ENCODE measurements around the gene SRRD.
"Not testable (repeated sequence)": the region's sequence is repeated elsewhere in the genome, so short reads cannot be mapped to it uniquely, and the experiment has no call there.

SRRD gene

DNA sequence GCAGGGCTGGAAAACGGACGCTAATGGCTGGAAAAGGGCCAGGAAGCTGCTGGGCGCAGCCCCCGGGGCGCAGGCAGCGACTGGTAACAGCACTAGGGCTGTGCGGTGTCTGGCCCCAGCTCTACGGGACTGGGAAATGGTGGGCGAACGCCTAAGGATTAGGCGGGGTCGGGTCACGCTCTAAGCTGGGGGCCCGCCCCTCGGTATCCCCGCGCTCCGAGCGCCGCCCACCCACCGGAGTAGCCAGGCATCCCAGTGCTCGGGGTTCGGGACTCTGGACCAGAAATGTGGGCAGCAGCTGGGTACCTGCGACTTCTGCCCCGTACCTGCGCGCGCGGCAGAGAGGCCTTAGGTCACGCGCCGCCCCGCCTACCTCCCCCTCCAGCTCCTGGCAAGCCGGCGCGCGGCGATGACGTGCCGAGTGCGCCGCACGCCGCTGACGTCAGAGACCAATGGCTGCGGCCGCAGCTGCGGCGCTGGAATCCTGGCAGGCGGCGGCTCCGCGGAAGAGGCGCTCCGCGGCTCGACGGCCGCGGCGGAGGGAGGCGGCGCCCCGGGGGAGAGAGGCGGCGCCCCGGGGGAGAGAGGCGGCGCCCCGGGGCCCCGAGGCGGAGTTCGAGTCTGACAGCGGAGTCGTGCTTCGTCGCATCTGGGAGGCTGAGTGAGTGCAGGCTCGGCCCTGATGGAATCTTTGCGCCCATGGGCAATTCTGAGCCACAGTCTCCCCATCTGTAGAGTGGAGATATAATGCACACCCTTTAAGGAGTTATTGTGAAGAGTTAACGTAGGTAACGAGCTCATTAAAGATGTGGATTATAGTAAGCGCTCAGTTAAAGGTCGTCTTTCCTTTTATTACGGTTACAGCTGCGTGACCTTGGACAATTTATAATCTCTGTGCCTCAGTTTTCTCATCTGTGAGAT is at the start of gene SRRD, which contains the start of gene HPS4:
Gene SRRD, plus strand, starts transcription at position 439 of the 921 bp plus-strand sequence. Its CDS starts 14 bp downstream, at position 453.
Gene HPS4, minus strand, starts transcription at position 345 of the 921 bp plus-strand sequence. CDS start 2,021 bp downstream, outside the sequence.
- peak; percentile 85 for DNase-seq

- DNase-seq: no peak
Observed at GRCh38 chr22:26435327-26436093, 48.2 kb upstream of the SRRD start.

DNA sequence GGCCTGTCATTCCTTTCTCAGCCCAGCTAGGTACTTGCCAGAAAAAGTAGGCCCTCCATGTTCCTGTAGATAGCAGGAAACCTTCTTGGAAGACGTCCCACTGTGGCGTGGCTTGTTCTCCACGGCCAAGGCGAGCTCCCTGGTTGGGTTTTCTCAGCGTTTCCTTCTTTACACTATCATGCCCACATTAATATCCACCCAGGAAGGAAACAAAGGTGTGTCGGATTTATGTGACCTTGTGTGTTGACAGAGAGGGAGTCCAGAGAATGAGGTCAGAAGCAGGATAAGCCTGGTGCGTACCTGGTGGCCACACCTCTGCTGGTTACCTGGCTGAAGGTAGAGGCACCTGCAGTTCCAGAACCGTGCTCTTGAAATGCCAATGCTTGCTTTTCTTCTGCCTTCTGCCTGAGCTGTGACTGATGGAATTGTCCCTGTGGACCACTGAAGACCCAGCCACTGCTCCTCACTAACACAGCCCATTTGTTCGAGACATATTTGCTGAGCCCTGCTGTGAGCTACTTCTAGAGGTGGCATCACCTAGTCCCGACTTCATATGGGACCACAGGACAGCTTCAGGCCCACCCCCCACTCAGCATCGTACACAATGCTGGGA is 46.7 kb upstream of the SRRD start:
- DNase-seq: no peak

DNA sequence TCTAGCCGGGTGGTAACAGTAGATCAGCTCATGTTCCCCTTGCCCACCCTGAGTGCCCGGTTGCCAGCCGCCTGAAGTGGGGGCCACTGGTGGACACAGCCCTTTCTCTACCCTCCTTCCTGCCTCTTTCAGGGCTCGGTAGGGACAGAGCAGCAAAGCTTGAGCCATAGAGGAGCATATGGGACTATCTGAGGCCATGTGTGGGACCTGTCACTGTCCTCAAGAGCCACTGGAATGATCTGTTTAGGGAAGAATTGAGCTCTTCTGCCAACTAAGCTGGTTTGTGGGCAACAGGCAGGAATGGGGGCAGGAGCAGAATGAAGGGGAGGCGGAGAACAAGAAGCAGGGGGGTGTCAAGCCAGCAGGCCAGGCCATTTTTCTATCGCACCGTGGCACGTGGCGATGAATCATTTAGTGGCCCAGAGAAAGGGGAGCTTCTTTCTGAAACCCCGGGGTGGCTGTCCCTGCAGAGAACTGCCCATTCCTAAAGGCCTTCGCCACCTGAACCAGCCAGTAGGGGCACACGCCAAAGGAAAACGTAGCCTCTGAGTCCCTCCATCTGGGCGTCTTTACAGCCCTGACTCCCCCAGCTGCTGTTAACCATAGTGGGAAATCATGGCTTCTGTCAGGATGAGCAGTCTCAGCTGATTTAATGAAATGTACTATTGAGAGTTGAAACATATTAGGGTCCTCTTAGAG is 45.8 kb upstream of the SRRD start:
- no peak for DNase-seq

DNA sequence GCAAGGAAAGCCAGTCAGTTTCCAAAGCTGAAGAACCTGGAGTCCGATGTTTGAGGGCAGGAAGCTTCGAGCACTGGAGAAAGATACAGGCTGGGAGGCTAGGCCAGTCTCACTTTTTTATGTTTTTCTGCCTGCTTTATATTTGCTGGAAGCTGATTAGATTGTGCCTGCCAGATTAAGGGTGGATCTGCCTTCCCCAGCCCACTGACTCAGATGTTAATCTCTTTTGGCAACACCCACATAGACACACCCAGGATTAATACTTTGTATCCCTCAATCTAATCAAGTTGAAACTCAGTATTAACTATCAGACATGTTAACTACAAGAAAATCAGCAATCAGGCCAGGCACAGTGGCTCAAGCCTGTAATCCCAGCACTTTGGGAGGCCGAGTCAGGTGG is 44.9 kb upstream of the SRRD start:
- not testable (repeated sequence) for DNase-seq

- DNase-seq: no peak
Observed at GRCh38 chr22:26439559-26439958, 44.1 kb upstream of the SRRD start.

- DNase-seq: no peak
Observed at GRCh38 chr22:26442086-26442756, 41.5 kb upstream of the SRRD start.

GRCh38 chr22:26443901-26444690 is 39.6 kb upstream of the SRRD start:
- DNase-seq: no peak

DNA sequence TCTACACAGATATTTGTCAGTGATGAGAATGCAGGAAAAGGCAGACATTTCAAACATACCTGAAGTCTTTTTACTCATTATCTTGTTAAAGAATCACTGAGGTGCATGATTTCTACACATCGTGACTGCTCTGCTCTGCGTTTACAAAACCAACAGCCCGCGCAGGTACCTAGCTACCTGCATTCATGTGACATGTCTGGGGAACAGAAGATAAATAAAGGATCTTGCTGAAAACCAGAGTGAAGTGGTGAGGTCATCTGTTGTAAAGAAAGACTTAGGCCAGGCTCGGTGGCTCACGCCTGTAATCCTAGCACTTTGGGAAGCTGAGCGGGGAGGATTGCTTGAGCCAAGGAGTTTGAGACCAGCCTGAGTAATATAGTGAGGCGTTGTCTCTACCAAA is 38.9 kb upstream of the SRRD start:
- no peak for DNase-seq

- DNase-seq: no peak
Observed at GRCh38 chr22:26445577-26446275, 38.0 kb upstream of the SRRD start.

DNA sequence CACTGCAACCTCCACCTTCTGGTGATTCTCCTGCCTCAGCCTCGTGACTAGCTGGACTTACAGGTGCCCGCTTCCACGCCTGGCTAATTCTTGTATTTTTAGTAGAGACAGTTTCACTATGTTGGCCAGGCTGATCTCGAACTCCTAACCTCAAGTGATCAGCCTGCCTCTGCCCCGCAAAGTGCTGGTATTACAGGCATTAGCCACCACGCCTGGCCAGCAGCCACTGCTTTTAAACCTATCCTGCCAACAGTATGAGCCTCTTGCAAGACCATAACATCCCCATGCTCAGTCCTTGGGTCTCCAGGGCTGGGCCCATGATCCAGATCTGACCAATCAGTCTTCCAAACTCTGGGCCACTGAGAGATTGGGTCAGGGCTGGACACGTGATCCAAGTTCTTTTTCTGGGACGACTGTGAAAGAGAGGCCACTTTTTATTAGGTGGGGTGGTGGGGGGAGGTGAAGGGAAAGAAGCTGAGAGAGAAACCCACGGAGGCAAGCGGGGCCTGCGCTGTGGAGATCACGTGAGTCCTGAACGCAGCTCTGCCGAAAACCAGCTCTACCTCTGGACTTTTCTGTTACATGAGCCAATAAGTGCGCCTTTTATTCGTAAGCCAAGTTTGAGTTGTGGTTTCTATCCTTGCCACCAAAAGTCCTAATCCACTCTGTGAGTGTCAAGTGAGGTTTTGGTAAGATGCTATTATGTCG is 36.7 kb upstream of the SRRD start:
- DNase-seq: no peak

- DNase-seq: no peak
Observed at GRCh38 chr22:26447584-26448329, 35.9 kb upstream of the SRRD start.

- DNase-seq: no peak
Observed at GRCh38 chr22:26448334-26448733, 35.3 kb upstream of the SRRD start.

GRCh38 chr22:26448941-26449340 is 34.7 kb upstream of the SRRD start:
- no peak for DNase-seq

GRCh38 chr22:26450453-26451185 is 33.1 kb upstream of the SRRD start:
- no peak for DNase-seq

DNA sequence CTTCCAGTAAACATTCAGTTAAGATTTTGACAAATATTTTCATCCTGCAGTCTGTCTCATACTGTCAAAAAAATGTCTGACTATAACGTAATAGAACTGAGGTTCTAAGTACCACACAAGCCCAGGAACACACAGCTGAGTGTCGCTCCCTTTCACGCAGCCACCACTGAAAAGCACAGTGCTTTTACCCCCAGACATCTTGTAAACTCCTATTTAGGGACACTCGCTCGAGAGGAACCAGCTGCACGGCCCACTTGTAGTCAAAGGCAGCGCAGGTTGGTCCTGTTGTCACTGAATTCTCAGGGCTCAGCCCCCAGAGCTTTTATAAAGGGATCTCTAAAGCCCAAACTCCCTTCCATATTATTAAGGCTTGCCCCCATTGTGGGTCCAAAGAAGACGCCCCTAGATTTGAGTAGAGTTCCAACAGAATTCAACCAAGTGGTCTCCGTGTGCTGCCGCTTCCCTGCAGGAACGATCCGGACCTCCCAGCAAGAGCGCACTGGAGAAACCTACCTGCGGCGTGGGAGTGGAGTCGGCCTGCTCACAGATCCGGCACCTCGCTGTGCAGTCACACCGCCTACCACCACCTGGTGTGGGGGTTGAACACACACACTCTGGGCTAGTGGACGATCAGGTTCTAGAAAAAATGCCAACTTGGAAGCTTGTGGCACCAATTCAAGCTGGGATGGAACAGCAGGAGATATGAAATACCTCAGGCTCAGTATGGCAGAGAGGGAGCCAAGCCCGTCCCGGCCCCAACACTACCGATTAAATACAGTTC is 31.3 kb upstream of the SRRD start:
- DNase-seq: no peak

DNA sequence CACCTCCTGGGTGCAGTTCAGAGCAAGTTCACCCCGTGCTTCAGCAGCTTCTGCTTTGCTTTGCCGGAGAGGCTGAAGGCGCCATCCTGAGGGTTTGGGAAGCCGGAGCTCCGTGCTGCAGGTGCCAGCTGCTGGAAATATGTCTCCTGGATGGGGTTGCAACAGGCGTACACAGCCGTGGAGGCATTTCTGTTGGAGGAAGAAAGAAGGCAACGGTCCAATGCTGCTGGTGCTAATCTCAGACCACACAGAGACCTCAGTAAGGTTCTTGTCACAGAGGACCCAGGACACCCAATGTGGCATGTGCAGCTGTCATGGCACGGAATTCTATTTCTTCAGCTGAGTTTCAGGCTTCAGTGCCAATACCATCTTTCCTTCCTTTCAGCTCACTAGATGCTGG is 30.5 kb upstream of the SRRD start:
- no peak for DNase-seq
